ENCODE results near the gene FXYD2. TPM values are rescaled to one million over a fixed set of nuclear protein-coding genes. Genes with fewer than 3 reads are reported as not detected.

The FXYD2 gene
- total and polyA plus RNA-seq, 10 of the 15 experiments (the other 5 are each of a cell fraction or from before 2014, with no cell fraction given): 1.2 to 4.5 (median 2.4) TPM

DNA sequence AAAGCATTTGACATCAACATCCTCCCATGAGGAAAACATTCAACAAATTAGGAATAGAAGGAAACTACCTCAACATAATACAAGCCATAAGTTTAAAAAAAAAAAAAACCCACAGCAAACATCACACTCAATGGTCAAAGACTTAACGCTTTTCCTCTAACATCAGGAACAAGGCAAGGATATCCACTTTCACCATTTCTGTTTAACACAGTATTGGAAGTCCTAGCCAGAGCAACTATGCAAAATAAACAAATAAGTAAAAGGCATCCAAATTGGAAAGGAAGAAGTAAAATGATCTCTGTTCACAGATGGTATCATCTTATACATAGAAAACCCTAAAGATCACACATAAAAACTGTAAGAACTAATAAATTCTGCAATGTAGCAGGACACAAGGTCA is 38.8 kb upstream of the FXYD2 start:
- ChIA-PET POLR2A (no interaction called here), CTCF (no interaction called here), SMC1A (ENCODE audit: uncharacterized antibody, unreplicated experiment) (no interaction called here), RAD21 (ENCODE audit: unreplicated experiment) (no interaction called here)
- no peaks in the 10 kb centered on the region for H3K9me3 ChIP-seq (replicated peaks; ENCODE audit: control insufficient read depth, insufficient read depth, low read length)
- H3K4me2 ChIP-seq (ENCODE audit: control insufficient read depth, insufficient read depth): no peak overlapping the region
- no peak overlapping the region for H2AFZ ChIP-seq (ENCODE audit: control insufficient read depth, low read depth, low read length)
- no peaks in the 10 kb centered on the region for H4K20me1 ChIP-seq (ENCODE audit: control insufficient read depth, insufficient read depth)
- no peaks in the 10 kb centered on the region for H3K79me2 ChIP-seq (ENCODE audit: control insufficient read depth, insufficient read depth, low read length)
- no peak overlapping the region for H3K4me3 ChIP-seq
- peaks cover 0 to 2% of the 10 kb centered on the region in 2 experiments; a peak in 3 of 4 replicates for H3K27me3 ChIP-seq (replicated peaks in 1 of 2; ENCODE audit: control insufficient read depth in 2 of 2, insufficient read depth in 2 of 2, low read length in 1 of 2)
- no peaks in the 10 kb centered on the region for H3K4me1 ChIP-seq (ENCODE audit: control insufficient read depth, insufficient read depth, low read length)
- H3K27ac ChIP-seq (ENCODE audit: control insufficient read depth, insufficient read depth): no peak overlapping the region
- WGBS (ENCODE audit: insufficient coverage, insufficient replicate concordance, low lambda C conversion rate, missing lambda C conversion rate): 93% methylated on average over 1 of the region's 1 CpG
- no TSS peak for BruUV-seq (replicated peaks)
- no peak overlapping the region for H3K9ac ChIP-seq (ENCODE audit: control insufficient read depth, insufficient read depth, low read length)
- DNase-seq (ENCODE audit: low read depth, low spot score) (no peak), FAIRE-seq (no peak), ATAC-seq (no peak)
- in situ Hi-C loops (cut with MboI) (no loop called here), intact Hi-C loops (cut with micrococcal nuclease; ENCODE audit: unreplicated experiment) (no loop called here)
- no peak for TF ChIP-seq E4F1 (IDR thresholded peaks at IDR 0.05; ENCODE audit: borderline replicate concordance, partially characterized antibody)
- no peak for TF ChIP-seq HSF1 (IDR thresholded peaks at IDR 0.05; ENCODE audit: low read depth, low read length)
- TF ChIP-seq, protein P1, sequence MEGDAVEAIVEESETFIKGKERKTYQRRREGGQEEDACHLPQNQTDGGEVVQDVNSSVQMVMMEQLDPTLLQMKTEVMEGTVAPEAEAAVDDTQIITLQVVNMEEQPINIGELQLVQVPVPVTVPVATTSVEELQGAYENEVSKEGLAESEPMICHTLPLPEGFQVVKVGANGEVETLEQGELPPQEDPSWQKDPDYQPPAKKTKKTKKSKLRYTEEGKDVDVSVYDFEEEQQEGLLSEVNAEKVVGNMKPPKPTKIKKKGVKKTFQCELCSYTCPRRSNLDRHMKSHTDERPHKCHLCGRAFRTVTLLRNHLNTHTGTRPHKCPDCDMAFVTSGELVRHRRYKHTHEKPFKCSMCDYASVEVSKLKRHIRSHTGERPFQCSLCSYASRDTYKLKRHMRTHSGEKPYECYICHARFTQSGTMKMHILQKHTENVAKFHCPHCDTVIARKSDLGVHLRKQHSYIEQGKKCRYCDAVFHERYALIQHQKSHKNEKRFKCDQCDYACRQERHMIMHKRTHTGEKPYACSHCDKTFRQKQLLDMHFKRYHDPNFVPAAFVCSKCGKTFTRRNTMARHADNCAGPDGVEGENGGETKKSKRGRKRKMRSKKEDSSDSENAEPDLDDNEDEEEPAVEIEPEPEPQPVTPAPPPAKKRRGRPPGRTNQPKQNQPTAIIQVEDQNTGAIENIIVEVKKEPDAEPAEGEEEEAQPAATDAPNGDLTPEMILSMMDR (IDR thresholded peaks at IDR 0.05 in 2 of 3, conservative IDR thresholded peaks at IDR 0.05 in 1 of 3; ENCODE audit: control insufficient read depth in 2 of 3, extremely low read depth in 1 of 3, insufficient read depth in 1 of 3, low read depth in 3 of 3, low read length in 3 of 3): no peak
- TF ChIP-seq EGR1 (IDR thresholded peaks at IDR 0.05; ENCODE audit: borderline replicate concordance in 1 of 2, low read depth in 2 of 2, low read length in 2 of 2): no peak
- TF ChIP-seq NBN (IDR thresholded peaks at IDR 0.05): no peak
- no peak for TF ChIP-seq IKZF1 (conservative IDR thresholded peaks at IDR 0.05)
- H3K36me3 ChIP-seq (ENCODE audit: control insufficient read depth in 2 of 2, insufficient read depth in 2 of 2, low read length in 1 of 2): no peaks in the 10 kb centered on the region
